ENCODE measurements around the gene FMN2.

DNA sequence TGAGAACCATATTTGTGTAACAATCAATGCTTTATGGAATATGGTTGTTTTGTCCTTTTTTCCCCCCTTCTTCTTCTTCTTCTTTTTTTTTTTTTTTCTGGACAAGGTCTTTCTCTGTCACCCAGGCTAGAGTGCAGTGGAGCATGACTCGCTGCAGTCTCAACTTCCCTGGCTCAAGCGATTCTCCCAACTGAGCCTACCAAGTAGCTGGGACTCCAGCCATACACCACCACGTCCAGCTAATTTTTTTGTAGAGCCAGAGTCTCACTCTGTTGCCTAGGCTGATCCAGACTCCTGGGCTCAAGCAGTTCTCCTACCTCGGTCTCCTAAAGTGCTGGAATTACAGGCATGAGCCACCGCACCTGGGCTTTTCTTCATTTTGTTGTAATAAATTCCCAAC, 86.7 kb downstream of the FMN2 start:
- TF ChIP-seq, protein P1, sequence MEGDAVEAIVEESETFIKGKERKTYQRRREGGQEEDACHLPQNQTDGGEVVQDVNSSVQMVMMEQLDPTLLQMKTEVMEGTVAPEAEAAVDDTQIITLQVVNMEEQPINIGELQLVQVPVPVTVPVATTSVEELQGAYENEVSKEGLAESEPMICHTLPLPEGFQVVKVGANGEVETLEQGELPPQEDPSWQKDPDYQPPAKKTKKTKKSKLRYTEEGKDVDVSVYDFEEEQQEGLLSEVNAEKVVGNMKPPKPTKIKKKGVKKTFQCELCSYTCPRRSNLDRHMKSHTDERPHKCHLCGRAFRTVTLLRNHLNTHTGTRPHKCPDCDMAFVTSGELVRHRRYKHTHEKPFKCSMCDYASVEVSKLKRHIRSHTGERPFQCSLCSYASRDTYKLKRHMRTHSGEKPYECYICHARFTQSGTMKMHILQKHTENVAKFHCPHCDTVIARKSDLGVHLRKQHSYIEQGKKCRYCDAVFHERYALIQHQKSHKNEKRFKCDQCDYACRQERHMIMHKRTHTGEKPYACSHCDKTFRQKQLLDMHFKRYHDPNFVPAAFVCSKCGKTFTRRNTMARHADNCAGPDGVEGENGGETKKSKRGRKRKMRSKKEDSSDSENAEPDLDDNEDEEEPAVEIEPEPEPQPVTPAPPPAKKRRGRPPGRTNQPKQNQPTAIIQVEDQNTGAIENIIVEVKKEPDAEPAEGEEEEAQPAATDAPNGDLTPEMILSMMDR (conservative IDR thresholded peaks at IDR 0.05) = no peak
- no peak for TF ChIP-seq ZFX (IDR thresholded peaks at IDR 0.05)
